ENCODE measurements around the gene C2CD2L. TPM values are rescaled to one million over a fixed set of nuclear protein-coding genes. Genes with fewer than 3 reads are reported as not detected.
A peak's percentile ranks its signal among the peaks of the same experiment; 100 is the strongest.

Gene C2CD2L
- total and polyA plus RNA-seq, 2 of the 4 experiments (the other 2 are of a cell fraction): 2.2 to 8.7 TPM

- TF ChIP-seq MXI1 (IDR thresholded peaks at IDR 0.05; ENCODE audit: borderline replicate concordance, low read depth, low read length) (peak; percentile 76; the same call in 1 of the 2 replicates), RAD21 (IDR thresholded peaks at IDR 0.05; ENCODE audit: low read length) (no peak)
These were observed 14.1 kb downstream of the C2CD2L start, which contains the start of gene HINFP (continued) for GRCh38 chr11:119121008-119121810.

GRCh38 chr11:119121811-119122124 lies 14.6 kb downstream of the C2CD2L start:
- peak overlapping the region; percentile 77 for H3K4ac ChIP-seq (ENCODE audit: low read depth, low read length)
- intact Hi-C loops (cut with micrococcal nuclease): no loop called here
- peak overlapping the region in 1 of 2 experiments; percentile 87; a peak in 2 of 4 replicates for H4K8ac ChIP-seq (ENCODE audit: low read depth in 2 of 2, low read length in 2 of 2)
- dilution Hi-C loops (cut with HindIII; ENCODE audit: low sequenced_read_pairs, unreplicated experiment): no loop called here
- H3K36me3 ChIP-seq (ENCODE audit: control insufficient read depth, insufficient read depth, low read length): peaks cover 8% of the 10 kb centered on the region
- in situ Hi-C loops (cut with MboI; ENCODE audit: low sequenced_read_pairs): no loop called here
- no peaks in the 10 kb centered on the region for H3K9me3 ChIP-seq (ENCODE audit: control insufficient read depth, insufficient read depth, low read length)
- H2BK20ac ChIP-seq (ENCODE audit: low read depth, low read length): no peak overlapping the region
- POLR2A ChIA-PET (ENCODE audit: unreplicated experiment): no interaction called here
- no peak overlapping the region for H2BK120ac ChIP-seq (ENCODE audit: low read depth, low read length)
- no peak for TF ChIP-seq RAD21 (IDR thresholded peaks at IDR 0.05; ENCODE audit: low read length)
- TF ChIP-seq FOS (IDR thresholded peaks at IDR 0.05; ENCODE audit: low read depth, low read length): no peak
- peak overlapping the region; percentile 58 for H3K27ac ChIP-seq (ENCODE audit: insufficient read depth, low read length)
- H3K79me1 ChIP-seq (ENCODE audit: low read depth in 1 of 2, low read length in 2 of 2): peaks cover 15 to 42% of the 10 kb centered on the region in 2 experiments
- ATAC-seq (ENCODE audit: low read depth) (no peak), DNase-seq (no peak)
- H2BK15ac ChIP-seq (ENCODE audit: low read depth, low read length): no peak overlapping the region
- H2AFZ ChIP-seq (replicated peaks; ENCODE audit: low read length, poor library complexity): peak overlapping the region; percentile 99
- CTCF ChIA-PET: no interaction called here
- no peak overlapping the region for H4K91ac ChIP-seq (ENCODE audit: insufficient read depth, low read depth, low read length)
- WGBS, 2 experiments (ENCODE audit: extremely low coverage in 2 of 2, insufficient read length in 1 of 2): 0% methylated on average over 7 of the region's 20 CpGs; no CpG with 5 or more reads in 1 of the 2 experiments
- H4K5ac ChIP-seq (ENCODE audit: low read depth, low read length): peak overlapping the region; percentile 11; the same call in 1 of the 2 replicates
- H3K9me1 ChIP-seq (ENCODE audit: insufficient read depth, low read length): peaks cover 6% of the 10 kb centered on the region
- H3K14ac ChIP-seq (replicated peaks; ENCODE audit: low read depth, low read length): peak overlapping the region; percentile 80
- H3K4me3 ChIP-seq (ENCODE audit: insufficient read depth, low read depth, low read length): peak overlapping the region; percentile 70
- H4K20me1 ChIP-seq (ENCODE audit: insufficient read depth, low read length): no peaks in the 10 kb centered on the region; the same call in 1 of the 2 replicates
- TSS peak; percentile 26 for BruUV-seq (replicated peaks)
- no peaks in the 10 kb centered on the region for H3K27me3 ChIP-seq (ENCODE audit: control insufficient read depth, insufficient read depth, low read length)
- peak overlapping the region; percentile 87 for H3K23ac ChIP-seq (ENCODE audit: low read depth, low read length)
- H3K4me1 ChIP-seq (ENCODE audit: control insufficient read depth, insufficient read depth, low read length): peaks cover 3% of the 10 kb centered on the region
- 0 out of 2 replicates have a peak overlapping the region, but pooled peaks have one; percentile 17 for H3K56ac ChIP-seq (ENCODE audit: extremely low read depth, insufficient read depth, low read length)
- H3K18ac ChIP-seq (ENCODE audit: low read depth, low read length): no peak overlapping the region
- H3K9ac ChIP-seq (ENCODE audit: low read depth, low read length): peak overlapping the region; percentile 72
- H2AK9ac ChIP-seq (replicated peaks; ENCODE audit: low read depth, low read length, poor library complexity): peak overlapping the region; percentile 89
- H3K4me2 ChIP-seq (ENCODE audit: low read depth, low read length): peak overlapping the region; percentile 96
- peak overlapping the region; percentile 43 for H2BK5ac ChIP-seq (ENCODE audit: low read depth, low read length, poor library complexity, severe bottlenecking)
- H2AK5ac ChIP-seq (ENCODE audit: low read depth, low read length): no peak overlapping the region
